ENCODE measurements around the gene LAMA4.

- TF ChIP-seq CTCF (conservative IDR thresholded peaks at IDR 0.05) (peak; percentile 74), EZH2 (IDR thresholded peaks at IDR 0.05; ENCODE audit: low read depth) (no peak)
Observed at GRCh38 chr6:112163295-112164257, 90.8 kb downstream of the LAMA4 start.

Measured in PC-9 (cell line).